ENCODE measurements around the gene RAB40B.
A peak's percentile ranks its signal among the peaks of the same experiment; 100 is the strongest.
"Not testable (repeated sequence)": the region's sequence is repeated elsewhere in the genome, so short reads cannot be mapped to it uniquely, and the experiment has no call there.

The RAB40B gene

GRCh38 chr17:82698065-82698973, at the start of gene RAB40B:
RAB40B (minus strand) TSS chr17:82698698; CDS start chr17:82698596, 102 bp downstream.
- DNase-seq (ENCODE audit: low read depth in 2 of 2, low spot score in 1 of 2) = peak; percentile 97 to 99

- DNase-seq (ENCODE audit: low read depth in 2 of 2, low spot score in 1 of 2) = no peak
Measured at GRCh38 chr17:82745524-82745923, 47.0 kb upstream of the RAB40B start.

- not testable (repeated sequence) for DNase-seq (ENCODE audit: low read depth in 2 of 2, low spot score in 1 of 2)
Measured at GRCh38 chr17:82744736-82745135, 46.2 kb upstream of the RAB40B start.

GRCh38 chr17:82743344-82744219, 45.1 kb upstream of the RAB40B start:
- DNase-seq (ENCODE audit: low read depth in 2 of 2, low spot score in 1 of 2) = no peak

GRCh38 chr17:82740906-82741759, 42.6 kb upstream of the RAB40B start:
- DNase-seq (ENCODE audit: low read depth in 2 of 2, low spot score in 1 of 2) = no peak

GRCh38 chr17:82737967-82738877, 39.7 kb upstream of the RAB40B start:
- no peak for DNase-seq (ENCODE audit: low read depth in 2 of 2, low spot score in 1 of 2)

- DNase-seq (ENCODE audit: low read depth in 2 of 2, low spot score in 1 of 2) = no peak
Measured at GRCh38 chr17:82736511-82737185, 38.1 kb upstream of the RAB40B start.

- DNase-seq (ENCODE audit: low read depth in 2 of 2, low spot score in 1 of 2) = no peak
Measured at GRCh38 chr17:82734987-82735866, 36.7 kb upstream of the RAB40B start, which contains the start of gene FN3K. FN3K (plus strand) TSS chr17:82735615; CDS start chr17:82735637, 22 bp downstream.

- no peak for DNase-seq (ENCODE audit: low read depth in 2 of 2, low spot score in 1 of 2)
Measured at GRCh38 chr17:82732118-82732743, 33.7 kb upstream of the RAB40B start.

GRCh38 chr17:82729479-82730260, 31.2 kb upstream of the RAB40B start:
- no peak for DNase-seq (ENCODE audit: low read depth in 2 of 2, low spot score in 1 of 2)

- DNase-seq (ENCODE audit: low read depth in 2 of 2, low spot score in 1 of 2) = no peak
Measured at GRCh38 chr17:82726427-82726826, 27.9 kb upstream of the RAB40B start.

GRCh38 chr17:82723169-82723807, 24.8 kb upstream of the RAB40B start:
- DNase-seq (ENCODE audit: low read depth in 2 of 2, low spot score in 1 of 2) = no peak

- DNase-seq (ENCODE audit: low read depth in 2 of 2, low spot score in 1 of 2) = no peak
Measured at GRCh38 chr17:82722341-82723013, 24.0 kb upstream of the RAB40B start.

- DNase-seq (ENCODE audit: low read depth in 2 of 2, low spot score in 1 of 2) = no peak
Measured at GRCh38 chr17:82720204-82720603, 21.7 kb upstream of the RAB40B start.

- no peak for DNase-seq (ENCODE audit: low read depth in 2 of 2, low spot score in 1 of 2)
Measured at GRCh38 chr17:82718986-82719685, 20.6 kb upstream of the RAB40B start.
